ENCODE data around the gene AMFR. TPM values are rescaled to one million over a fixed set of nuclear protein-coding genes. Genes with fewer than 3 reads are reported as not detected.

AMFR gene
- total and polyA plus RNA-seq, 2 of the 13 experiments (the other 11 are each of a cell fraction or from before 2014, with no cell fraction given) = 52.9 to 108 TPM

DNA sequence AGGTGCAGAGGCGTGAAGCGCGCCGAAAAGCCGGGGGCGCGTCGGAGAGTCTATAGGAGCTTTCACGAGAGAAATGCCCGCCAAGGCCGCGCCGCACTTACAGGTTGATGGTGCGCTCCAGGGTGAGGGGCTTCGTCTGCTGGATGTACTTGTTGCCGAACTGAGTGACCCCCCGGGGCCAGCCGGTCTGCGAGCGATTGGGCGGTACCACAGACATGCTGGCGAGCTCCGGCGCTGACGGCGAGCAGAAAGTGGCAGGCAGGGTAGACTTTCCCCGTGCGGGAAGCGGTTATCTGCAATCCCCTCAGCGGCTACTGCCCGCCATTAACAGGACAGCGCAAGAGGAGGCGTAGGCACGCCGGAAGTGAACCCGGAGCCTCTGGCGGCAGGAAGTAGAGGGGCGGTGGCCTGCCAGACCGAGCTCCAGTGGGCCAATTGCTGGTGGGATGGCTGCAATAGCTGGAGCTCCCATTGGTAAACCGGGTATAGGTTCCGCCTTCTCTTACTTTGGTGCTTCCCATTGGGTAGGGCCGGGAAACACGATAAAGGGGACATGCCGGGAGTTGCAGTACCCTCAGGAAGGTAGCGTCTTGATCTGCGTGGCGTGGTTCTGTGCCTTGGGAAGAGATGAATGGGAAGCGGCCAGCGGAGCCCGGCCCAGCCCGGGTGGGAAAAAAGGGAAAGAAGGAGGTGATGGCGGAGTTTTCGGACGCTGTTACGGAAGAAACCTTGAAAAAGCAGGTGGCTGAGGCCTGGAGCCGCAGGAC lies 25.8 kb upstream of the AMFR start, which contains the start of the genes NUDT21 and OGFOD1 (continued):
- TF ChIP-seq, protein P1, sequence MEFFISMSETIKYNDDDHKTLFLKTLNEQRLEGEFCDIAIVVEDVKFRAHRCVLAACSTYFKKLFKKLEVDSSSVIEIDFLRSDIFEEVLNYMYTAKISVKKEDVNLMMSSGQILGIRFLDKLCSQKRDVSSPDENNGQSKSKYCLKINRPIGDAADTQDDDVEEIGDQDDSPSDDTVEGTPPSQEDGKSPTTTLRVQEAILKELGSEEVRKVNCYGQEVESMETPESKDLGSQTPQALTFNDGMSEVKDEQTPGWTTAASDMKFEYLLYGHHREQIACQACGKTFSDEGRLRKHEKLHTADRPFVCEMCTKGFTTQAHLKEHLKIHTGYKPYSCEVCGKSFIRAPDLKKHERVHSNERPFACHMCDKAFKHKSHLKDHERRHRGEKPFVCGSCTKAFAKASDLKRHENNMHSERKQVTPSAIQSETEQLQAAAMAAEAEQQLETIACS (CRISPR knock-in tag; IDR thresholded peaks at IDR 0.05) = peak; percentile 5; the same call in 1 of the 2 replicates
- TF ChIP-seq ZBTB20 (CRISPR knock-in tag; IDR thresholded peaks at IDR 0.05; ENCODE audit: borderline replicate concordance, low read depth) (no peak), ZFX (CRISPR knock-in tag; IDR thresholded peaks at IDR 0.05; ENCODE audit: low read depth) (peak; percentile 94), TEAD3 (CRISPR knock-in tag; optimal IDR thresholded peaks at IDR 0.05; ENCODE audit: borderline replicate concordance) (no peak), ZNF501 (CRISPR knock-in tag; IDR thresholded peaks at IDR 0.05) (peak; percentile 80), HOXA5 (CRISPR knock-in tag; IDR thresholded peaks at IDR 0.05) (peak; percentile 67), ZNF546 (CRISPR knock-in tag; conservative IDR thresholded peaks at IDR 0.05) (peak; percentile 88), ZNF773 (CRISPR knock-in tag; IDR thresholded peaks at IDR 0.05; ENCODE audit: borderline replicate concordance) (peak; percentile 75; the same call in 1 of the 2 replicates), ZNF468 (CRISPR knock-in tag; IDR thresholded peaks at IDR 0.05) (no peak), TCF12 (IDR thresholded peaks at IDR 0.05) (no peak), TCF12 (CRISPR knock-in tag; IDR thresholded peaks at IDR 0.05) (peak; percentile 69; the same call in 1 of the 2 replicates), AKAP8 (CRISPR knock-in tag; IDR thresholded peaks at IDR 0.05) (peak; percentile 39; the same call in 1 of the 2 replicates), NONO (IDR thresholded peaks at IDR 0.05) (no peak), NONO (CRISPR knock-in tag; conservative IDR thresholded peaks at IDR 0.05) (peak; percentile 82), FOXP1 (IDR thresholded peaks at IDR 0.05) (no peak), FOXP1 (CRISPR knock-in tag; IDR thresholded peaks at IDR 0.05) (no peak), KDM5B (CRISPR knock-in tag; IDR thresholded peaks at IDR 0.05; ENCODE audit: borderline replicate concordance) (peak; percentile 77; the same call in 1 of the 2 replicates), ZNF143 (CRISPR knock-in tag; IDR thresholded peaks at IDR 0.05) (peak; percentile 88), ZNF703 (CRISPR knock-in tag; IDR thresholded peaks at IDR 0.05; ENCODE audit: borderline replicate concordance) (no peak), PITX1 (CRISPR knock-in tag; IDR thresholded peaks at IDR 0.05) (peak; percentile 39; the same call in 1 of the 2 replicates), ZNF329 (CRISPR knock-in tag; IDR thresholded peaks at IDR 0.05; ENCODE audit: low read depth) (0 out of 2 replicates have a peak, but pooled peaks have one; percentile 2), ZSCAN31 (CRISPR knock-in tag; IDR thresholded peaks at IDR 0.05; ENCODE audit: low read depth) (peak; percentile 65; the same call in 1 of the 2 replicates), ZNF777 (CRISPR knock-in tag; IDR thresholded peaks at IDR 0.05) (0 out of 2 replicates have a peak, but pooled peaks have one; percentile 19), CENPX (CRISPR knock-in tag; IDR thresholded peaks at IDR 0.05) (no peak)
- TF ChIP-seq, protein P2, sequence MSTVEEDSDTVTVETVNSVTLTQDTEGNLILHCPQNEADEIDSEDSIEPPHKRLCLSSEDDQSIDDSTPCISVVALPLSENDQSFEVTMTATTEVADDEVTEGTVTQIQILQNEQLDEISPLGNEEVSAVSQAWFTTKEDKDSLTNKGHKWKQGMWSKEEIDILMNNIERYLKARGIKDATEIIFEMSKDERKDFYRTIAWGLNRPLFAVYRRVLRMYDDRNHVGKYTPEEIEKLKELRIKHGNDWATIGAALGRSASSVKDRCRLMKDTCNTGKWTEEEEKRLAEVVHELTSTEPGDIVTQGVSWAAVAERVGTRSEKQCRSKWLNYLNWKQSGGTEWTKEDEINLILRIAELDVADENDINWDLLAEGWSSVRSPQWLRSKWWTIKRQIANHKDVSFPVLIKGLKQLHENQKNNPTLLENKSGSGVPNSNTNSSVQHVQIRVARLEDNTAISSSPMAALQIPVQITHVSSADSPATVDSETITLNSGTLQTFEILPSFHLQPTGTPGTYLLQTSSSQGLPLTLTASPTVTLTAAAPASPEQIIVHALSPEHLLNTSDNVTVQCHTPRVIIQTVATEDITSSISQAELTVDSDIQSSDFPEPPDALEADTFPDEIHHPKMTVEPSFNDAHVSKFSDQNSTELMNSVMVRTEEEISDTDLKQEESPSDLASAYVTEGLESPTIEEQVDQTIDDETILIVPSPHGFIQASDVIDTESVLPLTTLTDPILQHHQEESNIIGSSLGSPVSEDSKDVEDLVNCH (CRISPR knock-in tag; IDR thresholded peaks at IDR 0.05) = no peak
- TF ChIP-seq, protein P3, sequence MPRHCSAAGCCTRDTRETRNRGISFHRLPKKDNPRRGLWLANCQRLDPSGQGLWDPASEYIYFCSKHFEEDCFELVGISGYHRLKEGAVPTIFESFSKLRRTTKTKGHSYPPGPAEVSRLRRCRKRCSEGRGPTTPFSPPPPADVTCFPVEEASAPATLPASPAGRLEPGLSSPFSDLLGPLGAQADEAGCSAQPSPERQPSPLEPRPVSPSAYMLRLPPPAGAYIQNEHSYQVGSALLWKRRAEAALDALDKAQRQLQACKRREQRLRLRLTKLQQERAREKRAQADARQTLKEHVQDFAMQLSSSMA (CRISPR knock-in tag; IDR thresholded peaks at IDR 0.05) = no peak; the same call in 1 of the 2 replicates
- TF ChIP-seq, protein P4, sequence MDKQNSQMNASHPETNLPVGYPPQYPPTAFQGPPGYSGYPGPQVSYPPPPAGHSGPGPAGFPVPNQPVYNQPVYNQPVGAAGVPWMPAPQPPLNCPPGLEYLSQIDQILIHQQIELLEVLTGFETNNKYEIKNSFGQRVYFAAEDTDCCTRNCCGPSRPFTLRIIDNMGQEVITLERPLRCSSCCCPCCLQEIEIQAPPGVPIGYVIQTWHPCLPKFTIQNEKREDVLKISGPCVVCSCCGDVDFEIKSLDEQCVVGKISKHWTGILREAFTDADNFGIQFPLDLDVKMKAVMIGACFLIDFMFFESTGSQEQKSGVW (CRISPR knock-in tag; IDR thresholded peaks at IDR 0.05; ENCODE audit: borderline replicate concordance) = no peak
